Erythroblast (primary cell): Measurements from ENCODE around the gene HLCS.

ENCODE experiments used
- GATA1 ChIP-seq: IDR thresholded peaks from 2 replicates; pipeline ENCODE4 v1.6.1; 2011; ENCODE audit warnings: low read depth, mild to moderate bottlenecking, control low read depth, low read length, moderate library complexity
- POLR2A ChIP-seq: IDR thresholded peaks from 2 replicates; pipeline ENCODE4 v1.6.1; 2011; ENCODE audit warnings: mild to moderate bottlenecking, low read length

GRCh38 chr21:36813052-36813451 is 153.4 kb downstream of the HLCS start:
- TF ChIP-seq POLR2A (no peak), GATA1 (no peak)
